Glomerular endothelial cell (primary cell): ENCODE measurements around the gene ARAP1. TPM values are rescaled to one million over a fixed set of nuclear protein-coding genes. Genes with fewer than 3 reads are reported as not detected.

Experiments
- DNase-seq: peaks from one replicate; pipeline ENCODE4 v3.0.0-alpha.2; 2011; ENCODE audit warnings: low read depth, low spot score; ENCODE audit errors: extremely low read depth
- total RNA-seq: library from RNA; depleted of rRNA; stranded (reverse); fragments of >200 nt; gene quantifications from 2 replicates; pipeline ENCODE4 v1.2.3, GENCODE V29; 2015

The ARAP1 gene
- total RNA-seq, 1 donor from 2014 or later = 89.8 TPM

DNA sequence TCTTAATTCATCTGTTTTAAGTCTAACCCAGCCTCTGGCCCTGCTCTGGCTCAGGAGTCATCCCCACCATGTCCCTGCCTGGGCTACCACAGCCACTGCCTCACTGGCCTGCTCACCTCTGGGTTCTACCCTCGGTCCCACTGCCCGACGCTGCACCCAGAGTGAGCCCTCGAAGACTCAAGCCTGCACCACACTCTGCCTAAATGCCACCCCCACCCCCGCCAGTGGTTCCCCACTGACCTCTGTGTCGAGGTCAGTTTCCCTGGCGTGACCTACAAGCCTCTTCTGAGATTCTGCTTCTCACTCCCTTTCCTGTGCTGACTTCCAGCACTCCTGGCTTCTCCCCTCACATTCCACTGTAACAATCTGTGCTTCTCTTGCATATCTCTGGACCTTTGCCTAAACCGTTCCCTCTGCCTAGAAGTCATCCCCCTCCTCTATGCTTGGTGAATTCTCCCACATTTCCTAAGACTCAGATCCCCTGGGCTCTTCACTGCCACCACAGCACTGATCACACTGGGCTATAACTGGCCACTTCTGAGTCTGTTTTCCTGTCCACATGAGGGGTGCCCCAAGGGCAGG lies 65.5 kb downstream of the ARAP1 start:
- no peak for DNase-seq

GRCh38 chr11:72685560-72686480 lies 66.4 kb downstream of the ARAP1 start:
- DNase-seq = no peak

GRCh38 chr11:72684236-72684912 lies 67.8 kb downstream of the ARAP1 start:
- no peak for DNase-seq

GRCh38 chr11:72683782-72684200 lies 68.4 kb downstream of the ARAP1 start:
- no peak for DNase-seq

GRCh38 chr11:72682858-72683243 lies 69.4 kb downstream of the ARAP1 start:
- no peak for DNase-seq

- DNase-seq = no peak
Observed at GRCh38 chr11:72682238-72682857, 69.9 kb downstream of the ARAP1 start.

DNA sequence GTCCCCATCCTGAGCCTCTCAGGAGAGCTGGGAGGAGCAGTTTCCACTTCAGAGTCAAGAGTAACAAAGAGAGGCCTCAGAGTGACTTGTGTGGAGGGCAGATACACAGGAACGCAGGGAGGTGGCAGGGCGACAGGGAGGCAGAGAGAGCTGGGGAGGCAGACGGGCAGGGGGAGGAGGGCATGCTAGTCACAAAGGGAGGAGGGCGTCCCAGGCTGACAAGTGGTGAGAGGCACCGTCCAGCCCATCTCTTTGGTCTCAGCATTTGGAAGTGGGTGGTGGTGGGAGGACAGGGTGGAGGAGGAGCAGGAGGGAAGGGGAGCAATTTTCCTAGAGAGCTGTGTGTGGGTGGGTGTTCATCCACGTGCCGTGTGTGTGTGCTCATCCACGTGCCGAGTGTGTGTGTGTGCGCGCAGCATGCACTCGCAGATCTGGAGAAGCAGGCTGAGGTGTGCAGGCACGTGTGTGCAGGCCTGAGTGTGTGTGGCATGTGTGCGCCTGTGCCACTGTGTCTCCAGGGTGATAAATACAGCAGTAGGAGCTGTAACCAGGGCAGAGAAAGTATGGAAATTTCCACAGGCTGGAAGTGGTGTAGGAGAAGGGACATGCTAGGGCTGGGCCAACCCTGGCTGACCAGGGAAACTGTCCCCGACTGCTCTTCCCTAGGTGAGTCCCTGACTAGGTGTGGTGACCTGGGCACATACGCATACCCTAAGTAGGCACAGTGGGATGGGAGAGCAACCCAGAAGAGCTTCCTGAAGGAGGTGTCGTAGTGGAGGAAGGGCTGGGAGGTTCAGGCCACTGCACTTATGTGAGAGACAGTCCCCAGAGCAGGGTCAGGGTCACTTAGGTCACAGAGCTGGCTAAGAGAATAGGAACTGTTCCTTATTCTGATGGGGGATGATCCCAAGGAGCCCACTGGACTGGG lies 70.7 kb downstream of the ARAP1 start:
- no peak for DNase-seq

DNA sequence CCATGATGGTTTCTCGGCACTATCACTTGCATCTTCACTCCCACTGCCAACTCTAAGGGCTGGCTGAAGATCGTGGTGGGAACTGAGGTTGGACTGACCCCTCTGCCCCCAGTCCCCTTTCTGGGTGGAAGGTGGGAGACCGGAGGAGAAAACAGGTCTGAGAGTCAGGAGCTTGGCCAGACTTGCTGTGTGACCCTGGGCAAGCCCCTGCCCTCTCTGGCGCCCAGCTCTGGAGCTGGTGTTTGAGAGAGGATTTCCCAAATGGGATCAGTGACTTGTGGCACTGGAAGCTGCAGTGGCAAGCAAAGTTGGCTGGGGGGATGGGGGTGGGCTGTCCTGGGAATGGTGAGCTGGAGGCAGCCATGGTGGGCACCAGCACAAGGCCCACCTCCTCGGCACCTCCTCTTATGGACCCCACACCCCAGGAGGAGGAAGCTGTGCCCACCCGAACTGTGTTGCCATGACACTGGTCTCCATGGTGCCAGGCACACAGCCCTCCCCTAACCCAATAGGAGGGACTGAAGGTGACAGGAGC lies 71.5 kb downstream of the ARAP1 start:
- DNase-seq = no peak

DNA sequence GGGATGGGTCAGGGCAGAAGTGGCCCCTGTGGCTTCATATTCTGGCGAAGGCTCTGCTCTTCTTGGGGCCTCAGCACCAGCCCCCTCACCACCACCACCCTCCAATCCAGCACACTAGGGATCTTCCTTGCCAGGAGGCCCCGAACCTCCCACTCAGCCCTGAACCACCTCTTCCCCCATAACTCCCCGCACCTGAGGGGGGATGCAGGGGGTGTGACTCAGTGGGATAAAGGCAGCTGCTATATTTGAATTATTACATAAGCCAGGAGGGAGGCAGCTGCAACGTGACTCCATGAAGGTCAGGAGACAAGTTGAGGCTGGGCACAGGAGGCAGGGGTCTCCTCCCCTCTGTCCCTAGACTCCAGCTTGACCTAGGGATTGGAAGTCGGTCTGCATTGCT lies 72.3 kb downstream of the ARAP1 start:
- DNase-seq = no peak

GRCh38 chr11:72678524-72678923 lies 73.7 kb downstream of the ARAP1 start:
- DNase-seq = no peak

DNA sequence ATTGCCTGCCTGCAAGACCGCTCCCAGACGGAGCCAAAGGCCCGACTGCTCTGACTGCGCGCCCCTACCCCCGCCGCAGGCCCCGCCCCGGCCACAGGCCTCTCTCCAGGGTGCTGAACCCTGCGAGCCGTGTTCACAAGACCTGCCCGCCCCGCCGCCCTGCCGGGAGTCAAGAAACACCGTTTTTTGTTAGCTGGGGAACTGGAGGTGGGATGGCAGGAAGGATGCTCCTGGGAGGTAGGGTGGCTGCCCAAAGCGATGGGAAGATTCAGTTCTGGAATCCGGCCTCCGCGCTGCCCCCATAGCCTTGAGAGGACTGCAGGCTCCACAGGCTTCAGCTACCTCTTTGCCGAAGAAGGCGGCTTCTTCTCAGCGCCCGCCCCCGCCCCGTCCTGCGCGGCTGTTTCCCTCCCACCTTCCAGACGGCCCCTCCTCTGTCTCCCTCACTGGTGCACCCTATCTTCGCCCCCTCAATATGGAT lies 75.3 kb downstream of the ARAP1 start:
- no peak for DNase-seq

GRCh38 chr11:72675221-72675620 lies 77.0 kb downstream of the ARAP1 start:
- no peak for DNase-seq

- DNase-seq = no peak
Observed at GRCh38 chr11:72673943-72674828, 78.0 kb downstream of the ARAP1 start, which contains the start of gene PDE2A. Gene PDE2A, minus strand, starts transcription at chr11:72674422. Its CDS starts 215 bp downstream, at chr11:72674207.

GRCh38 chr11:72673284-72673942 lies 78.8 kb downstream of the ARAP1 start:
- no peak for DNase-seq

GRCh38 chr11:72672597-72673238 lies 79.5 kb downstream of the ARAP1 start:
- DNase-seq = no peak

GRCh38 chr11:72671152-72672099 lies 80.8 kb downstream of the ARAP1 start:
- no peak for DNase-seq
